Measurements from ENCODE around the gene CCDC172.

- TF ChIP-seq EZH2phosphoT487 (IDR thresholded peaks at IDR 0.05; ENCODE audit: borderline replicate concordance, low read length) (no peak), CTCF (conservative IDR thresholded peaks at IDR 0.05; ENCODE audit: low read depth, low read length) (no peak)
These were observed 16.8 kb upstream of the CCDC172 start for GRCh38 chr10:116307455-116307854.

All from PC-3 (cell line).